Fibroblast of pulmonary artery (primary cell): ENCODE measurements around the gene GPR137.
A peak's percentile ranks its signal among the peaks of the same experiment; 100 is the strongest.

Experiments
- DNase-seq: peaks from one replicate; pipeline ENCODE4 v3.0.0-alpha.2; 2010; ENCODE audit warnings: low read depth
- H3K4me3 ChIP-seq: replicated peaks from 2 replicates; pipeline ENCODE4 v1.5.1; 2011; ENCODE audit warnings: low read depth, mild to moderate bottlenecking, control low read depth, low read length, moderate library complexity
- TF ChIP-seq, protein P1 (sequence below): IDR thresholded peaks from 2 replicates; pipeline ENCODE4 v1.5.1; 2011; ENCODE audit warnings: mild to moderate bottlenecking, control low read depth, low read length, inconsistent platforms; ENCODE audit errors: missing control alignments

Gene GPR137

DNA sequence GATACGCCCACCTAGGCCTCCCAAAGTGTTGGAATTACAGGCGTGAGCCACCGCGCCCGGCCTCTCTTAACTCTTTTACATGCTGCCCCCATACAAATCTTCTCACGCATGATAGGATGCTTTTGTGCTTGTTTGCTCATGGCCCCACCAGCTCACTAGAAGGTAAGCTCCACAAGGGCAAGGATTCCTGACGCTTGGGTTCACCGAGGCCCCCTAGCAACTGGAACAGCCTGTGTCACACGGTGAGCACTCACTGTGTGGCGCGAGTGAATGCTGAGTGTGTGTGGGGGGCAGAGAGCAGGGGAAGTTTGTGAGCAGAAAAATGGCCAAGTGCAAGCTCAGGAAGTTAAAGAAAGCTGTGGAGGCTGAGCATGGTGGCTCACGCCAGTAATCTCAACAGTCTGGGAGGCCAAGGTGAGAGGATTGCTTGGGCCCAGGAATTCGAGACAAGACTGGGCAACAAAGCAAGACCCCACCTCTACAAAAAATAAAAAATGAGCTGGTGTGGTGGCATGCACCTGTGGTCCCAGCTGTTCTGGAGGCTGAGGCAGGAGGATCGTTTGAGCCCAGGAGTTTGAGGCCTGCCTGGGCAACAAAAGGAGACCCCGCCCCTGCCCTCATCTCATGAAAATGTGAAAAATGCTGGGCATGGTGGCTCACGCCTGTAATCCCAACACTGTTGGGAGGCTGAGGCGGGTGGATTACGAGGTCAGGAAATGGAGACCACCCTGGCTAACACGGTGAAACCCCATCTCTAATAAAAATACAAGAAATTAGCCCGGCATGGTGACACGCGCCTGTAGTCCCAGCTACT lies 3.5 kb upstream of the GPR137 start:
- no peak overlapping the region for H3K4me3 ChIP-seq
- TF ChIP-seq, protein P1, sequence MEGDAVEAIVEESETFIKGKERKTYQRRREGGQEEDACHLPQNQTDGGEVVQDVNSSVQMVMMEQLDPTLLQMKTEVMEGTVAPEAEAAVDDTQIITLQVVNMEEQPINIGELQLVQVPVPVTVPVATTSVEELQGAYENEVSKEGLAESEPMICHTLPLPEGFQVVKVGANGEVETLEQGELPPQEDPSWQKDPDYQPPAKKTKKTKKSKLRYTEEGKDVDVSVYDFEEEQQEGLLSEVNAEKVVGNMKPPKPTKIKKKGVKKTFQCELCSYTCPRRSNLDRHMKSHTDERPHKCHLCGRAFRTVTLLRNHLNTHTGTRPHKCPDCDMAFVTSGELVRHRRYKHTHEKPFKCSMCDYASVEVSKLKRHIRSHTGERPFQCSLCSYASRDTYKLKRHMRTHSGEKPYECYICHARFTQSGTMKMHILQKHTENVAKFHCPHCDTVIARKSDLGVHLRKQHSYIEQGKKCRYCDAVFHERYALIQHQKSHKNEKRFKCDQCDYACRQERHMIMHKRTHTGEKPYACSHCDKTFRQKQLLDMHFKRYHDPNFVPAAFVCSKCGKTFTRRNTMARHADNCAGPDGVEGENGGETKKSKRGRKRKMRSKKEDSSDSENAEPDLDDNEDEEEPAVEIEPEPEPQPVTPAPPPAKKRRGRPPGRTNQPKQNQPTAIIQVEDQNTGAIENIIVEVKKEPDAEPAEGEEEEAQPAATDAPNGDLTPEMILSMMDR: no peak
- DNase-seq: no peak

DNA sequence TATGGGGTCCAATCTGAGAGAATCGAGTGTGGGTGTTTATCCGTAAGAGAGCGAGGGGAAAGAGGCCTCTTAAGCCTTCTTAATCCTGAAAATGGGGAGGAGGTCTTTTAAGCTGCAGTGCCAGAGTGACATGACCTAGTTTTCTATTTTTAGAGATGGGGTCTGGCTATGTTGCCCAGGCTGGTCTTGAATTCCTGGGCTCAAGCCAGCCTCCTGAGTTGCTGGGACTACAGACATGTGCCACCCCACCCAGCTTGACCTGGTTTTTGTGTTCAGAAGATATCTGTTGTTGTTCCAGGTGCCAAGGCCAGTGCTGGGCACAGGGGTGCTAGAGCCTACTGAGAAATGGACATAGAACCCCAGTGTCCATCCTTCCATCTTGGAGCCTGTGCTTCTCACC lies 2.6 kb upstream of the GPR137 start:
- H3K4me3 ChIP-seq: no peak overlapping the region
- TF ChIP-seq, protein P1: no peak
- DNase-seq: no peak

DNA sequence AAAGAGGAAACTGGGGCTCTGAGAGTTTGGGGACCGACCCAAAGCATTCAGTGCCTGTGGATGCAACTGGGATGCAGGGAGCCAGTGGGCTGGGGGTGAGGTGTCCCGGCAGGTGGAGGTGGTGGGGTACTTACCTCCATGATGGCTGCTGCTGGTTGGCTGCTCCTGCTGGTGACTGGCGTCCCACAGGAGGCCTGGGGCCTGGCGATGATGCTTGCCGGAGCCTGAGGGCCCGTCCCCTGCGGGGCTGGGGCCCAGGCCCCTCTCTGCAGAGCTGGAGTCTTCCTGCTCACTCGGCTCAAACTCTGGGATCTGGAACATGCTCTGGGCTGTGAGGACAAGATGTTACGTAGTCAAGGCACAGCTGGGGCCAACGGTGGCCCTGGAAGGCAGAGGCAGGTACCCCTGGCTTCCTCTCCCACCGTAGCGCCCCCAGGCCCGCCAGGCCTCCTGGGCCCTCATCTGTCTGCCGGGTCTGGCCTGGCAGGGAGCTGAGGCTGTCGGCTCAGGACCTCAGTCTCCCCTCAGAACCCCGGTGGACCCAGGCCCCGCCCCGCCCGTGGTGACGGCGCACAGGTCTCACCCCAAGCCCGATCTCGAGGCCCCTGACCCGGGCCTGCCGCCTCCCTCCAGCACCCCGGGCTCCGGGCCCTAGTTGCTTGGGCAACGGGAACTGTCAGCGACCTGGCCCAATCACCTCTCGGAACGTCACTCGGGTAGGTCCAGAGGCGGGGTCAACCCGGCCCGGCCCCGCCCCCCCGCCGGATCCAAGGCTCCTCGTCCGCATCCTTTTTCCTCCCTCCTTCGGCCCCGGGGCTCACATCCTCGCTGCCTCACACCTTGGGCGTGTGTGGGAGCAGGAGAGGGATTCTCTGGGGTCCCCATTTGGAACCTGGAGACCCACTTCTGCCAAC lies 1.3 kb upstream of the GPR137 start, which contains the start of gene BAD:
BAD (minus strand) TSS at position 618 of the 914 bp plus-strand sequence; CDS start at position 321, 297 bp downstream.
- H3K4me3 ChIP-seq: peak within 1 kb of the TSS; percentile 75
- DNase-seq: peak; percentile 91
- TF ChIP-seq, protein P1: no peak

DNA sequence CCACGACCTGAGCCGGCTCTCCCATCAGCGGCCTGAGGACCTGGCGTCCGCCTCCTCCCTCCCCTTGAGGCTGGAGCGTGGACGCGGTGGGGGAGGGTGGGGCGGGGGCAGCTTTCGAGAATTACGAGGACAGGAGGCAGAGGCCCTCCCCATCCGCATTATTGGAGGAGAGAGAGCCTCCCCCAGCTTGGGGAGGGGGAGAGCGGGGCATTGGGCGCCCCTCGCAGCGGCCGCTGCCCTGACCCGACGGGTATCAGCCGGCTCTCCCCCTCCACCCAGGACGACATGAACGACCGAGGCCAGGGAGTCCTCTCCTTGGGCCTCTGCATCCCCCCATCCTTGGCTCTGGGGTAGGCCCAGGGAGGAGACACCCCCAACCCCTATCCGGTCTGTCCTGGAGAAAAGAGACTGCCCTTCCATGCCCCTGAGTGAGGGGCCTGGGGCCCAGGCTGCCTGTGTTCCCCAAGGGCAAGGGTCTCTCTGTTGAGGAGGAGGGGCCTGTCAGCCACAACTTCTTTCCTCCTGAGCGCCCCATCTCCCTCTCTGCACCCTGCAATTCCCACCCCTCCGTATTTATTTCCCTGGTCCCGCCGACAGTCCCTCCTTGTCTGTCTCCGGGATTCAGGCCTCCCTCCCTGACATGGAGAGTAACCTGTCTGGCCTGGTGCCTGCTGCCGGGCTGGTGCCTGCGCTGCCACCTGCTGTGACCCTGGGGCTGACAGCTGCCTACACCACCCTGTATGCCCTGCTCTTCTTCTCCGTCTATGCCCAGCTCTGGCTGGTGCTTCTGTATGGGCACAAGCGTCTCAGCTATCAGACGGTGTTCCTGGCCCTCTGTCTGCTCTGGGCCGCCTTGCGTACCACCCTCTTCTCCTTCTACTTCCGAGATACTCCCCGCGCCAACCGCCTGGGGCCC lies 495 bp downstream of the GPR137 start:
- peak overlapping the region; percentile 75 for H3K4me3 ChIP-seq
- no peak for DNase-seq
- TF ChIP-seq, protein P1: peak; percentile 2

DNA sequence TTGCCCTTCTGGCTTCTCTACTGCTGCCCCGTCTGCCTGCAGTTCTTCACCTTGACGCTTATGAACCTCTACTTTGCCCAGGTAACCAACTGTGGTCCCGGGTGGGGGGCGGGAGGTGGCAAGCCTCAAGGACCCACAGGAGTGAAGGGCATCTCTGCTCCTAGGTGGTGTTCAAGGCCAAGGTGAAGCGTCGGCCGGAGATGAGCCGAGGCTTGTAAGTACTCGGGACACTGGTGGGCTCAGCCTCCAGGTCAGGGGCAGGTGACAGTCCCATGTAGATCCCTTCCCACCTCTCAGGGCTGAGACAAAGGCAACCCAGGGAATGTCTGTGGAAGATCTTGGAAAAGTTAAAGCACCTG lies 1.1 kb downstream of the GPR137 start:
- H3K4me3 ChIP-seq: no peak overlapping the region
- TF ChIP-seq, protein P1: no peak
- DNase-seq: no peak

DNA sequence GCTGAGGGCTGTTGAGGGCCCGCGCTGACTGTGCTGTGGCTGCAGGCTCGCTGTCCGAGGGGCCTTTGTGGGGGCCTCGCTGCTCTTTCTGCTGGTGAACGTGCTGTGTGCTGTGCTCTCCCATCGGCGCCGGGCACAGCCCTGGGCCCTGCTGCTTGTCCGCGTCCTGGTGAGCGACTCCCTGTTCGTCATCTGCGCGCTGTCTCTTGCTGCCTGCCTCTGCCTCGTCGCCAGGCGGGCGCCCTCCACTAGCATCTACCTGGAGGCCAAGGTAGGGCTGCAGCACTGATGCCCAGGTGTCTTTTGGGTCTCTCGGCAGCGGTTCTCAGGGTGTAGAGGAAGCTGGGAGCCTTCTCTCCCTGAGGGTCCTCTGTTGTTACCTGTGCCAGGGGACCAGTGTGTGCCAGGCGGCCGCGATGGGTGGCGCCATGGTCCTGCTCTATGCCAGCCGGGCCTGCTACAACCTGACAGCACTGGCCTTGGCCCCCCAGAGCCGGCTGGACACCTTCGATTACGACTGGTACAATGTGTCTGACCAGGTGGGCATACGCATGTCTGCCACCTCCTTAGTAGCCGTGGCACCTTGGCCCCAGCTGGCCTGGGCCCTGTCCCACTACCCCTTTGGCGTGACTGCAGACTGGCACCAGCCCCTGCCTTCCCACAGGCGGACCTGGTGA lies 2.2 kb downstream of the GPR137 start:
- TF ChIP-seq, protein P1: no peak
- DNase-seq: no peak

More for the DNA sequence above, 2.2 kb downstream of the GPR137 start:
- no peak overlapping the region for H3K4me3 ChIP-seq
